MM.1S (cell line): ENCODE results near the gene KYNU.

Experiments
- CTCF ChIP-seq: fragments of 300-600 bp; sonication (generic); IDR thresholded peaks from 2 replicates; pipeline ENCODE4 v1.5.1; 2016; ENCODE audit warnings: antibody characterized with exemption, low read length, mixed read lengths
- EZH2 ChIP-seq: fragments of 300-600 bp; sonication (generic); optimal IDR thresholded peaks from 2 replicates; pipeline ENCODE3; 2017; ENCODE audit warnings: low read depth, mild to moderate bottlenecking, antibody characterized with exemption, low read length, mixed read lengths
- EZH2phosphoT487 ChIP-seq: fragments of 300-600 bp; sonication (generic); IDR thresholded peaks from 2 replicates; pipeline ENCODE4 v1.6.1; 2018; ENCODE audit warnings: antibody characterized with exemption, low read length

GRCh38 chr2:142993771-142994170, 116.3 kb downstream of the KYNU start:
- TF ChIP-seq CTCF (no peak), EZH2phosphoT487 (no peak), EZH2 (no peak)
